Breast epithelium (tissue), 4 donors: ENCODE data around the gene CCDC196. TPM values are rescaled to one million over a fixed set of nuclear protein-coding genes. Genes with fewer than 3 reads are reported as not detected.
A peak's percentile ranks its signal among the peaks of the same experiment; 100 is the strongest.
"Not testable (repeated sequence)": the region's sequence is repeated elsewhere in the genome, so short reads cannot be mapped to it uniquely, and the experiment has no call there.

Experiments
- DNase-seq, 2 donors: peaks; one replicate each; pipeline ENCODE4 v3.0.0-alpha.2; 2019; ENCODE audit warnings: low spot score in 2 of 2
- H3K27ac ChIP-seq, 2 donors: fragments of 200-600 bp; sonication (generic) in 1 of 2; one replicate each; pipeline ENCODE4 v1.5.1; 2016 to 2019; ENCODE audit warnings: mild to moderate bottlenecking in 1 of 2
- H3K27me3 ChIP-seq, 2 donors: fragments of 200-600 bp; sonication (generic) in 1 of 2; one replicate each; pipeline versions ENCODE4 v1.5.1 to v1.6.0; 2017 to 2019; ENCODE audit warnings: control low read depth in 1 of 2, mild to moderate bottlenecking in 1 of 2
- H3K36me3 ChIP-seq: fragments of 200-600 bp; one replicate; pipeline ENCODE4 v1.5.1; 2019
- H3K4me1 ChIP-seq, 2 donors: fragments of 200-600 bp; sonication (generic); one replicate each; pipeline ENCODE4 v1.5.1; 2016 to 2019; ENCODE audit warnings: control low read depth in 1 of 2
- H3K4me3 ChIP-seq, 3 donors: fragments of 200-600 bp; sonication (generic); 1 replicate in 2 of 3; 2 replicates in 1 of 3; pipeline ENCODE4 v1.5.1; 2016 to 2019; ENCODE audit warnings: mild to moderate bottlenecking in 3 of 3, moderate library complexity in 2 of 3
- H3K9me3 ChIP-seq, 2 donors: fragments of 200-600 bp; sonication (generic) in 1 of 2; one replicate each; pipeline ENCODE4 v1.5.1; 2016 to 2019; ENCODE audit warnings: control low read depth in 1 of 2
- POLR2A ChIP-seq: fragments of 450-650 bp; IDR thresholded peaks from one replicate; pipeline ENCODE4 v1.6.1; 2016; ENCODE audit warnings: antibody characterized with exemption, mild to moderate bottlenecking, moderate library complexity
- POLR2AphosphoS5 ChIP-seq, 3 donors: sonication (generic); formaldehyde crosslinking; IDR thresholded peaks; one replicate each; pipeline ENCODE4 v1.6.1; 2017; ENCODE audit warnings: antibody characterized with exemption in 3 of 3
- intact Hi-C: fragments of 100-400 bp; cut with DNase I; formaldehyde crosslinking; loops from one replicate; pipeline ENCODE4 v1.15.1; 2023; ENCODE audit warnings: low total_unique reads
- total RNA-seq, 3 donors: library from RNA; depleted of rRNA; stranded (reverse); fragments of >200 nt; gene quantifications; one replicate each; pipeline ENCODE4 v1.1.0, GENCODE V29; 2016
- TF ChIP-seq, protein P1 (sequence below), 3 donors: fragments of 450-650 bp; IDR thresholded peaks; one replicate each; pipeline ENCODE4 v1.5.1; 2016 to 2017; ENCODE audit warnings: antibody characterized with exemption in 3 of 3, mild to moderate bottlenecking in 3 of 3, moderate library complexity in 3 of 3

Gene CCDC196
- total RNA-seq, 3 donors from 2014 or later, result not detected

- Histone ChIP-seq H3K9me3 (no peaks in the 10 kb centered on the region), H3K4me3 (no peak overlapping the region), H3K36me3 (no peaks in the 10 kb centered on the region), H3K4me1 (no peaks in the 10 kb centered on the region), H3K27ac (no peak overlapping the region), H3K27me3 (no peaks in the 10 kb centered on the region)
- no peak for DNase-seq
- TF ChIP-seq POLR2AphosphoS5 (IDR thresholded peaks at IDR 0.05), result no peak
- TF ChIP-seq, protein P1, sequence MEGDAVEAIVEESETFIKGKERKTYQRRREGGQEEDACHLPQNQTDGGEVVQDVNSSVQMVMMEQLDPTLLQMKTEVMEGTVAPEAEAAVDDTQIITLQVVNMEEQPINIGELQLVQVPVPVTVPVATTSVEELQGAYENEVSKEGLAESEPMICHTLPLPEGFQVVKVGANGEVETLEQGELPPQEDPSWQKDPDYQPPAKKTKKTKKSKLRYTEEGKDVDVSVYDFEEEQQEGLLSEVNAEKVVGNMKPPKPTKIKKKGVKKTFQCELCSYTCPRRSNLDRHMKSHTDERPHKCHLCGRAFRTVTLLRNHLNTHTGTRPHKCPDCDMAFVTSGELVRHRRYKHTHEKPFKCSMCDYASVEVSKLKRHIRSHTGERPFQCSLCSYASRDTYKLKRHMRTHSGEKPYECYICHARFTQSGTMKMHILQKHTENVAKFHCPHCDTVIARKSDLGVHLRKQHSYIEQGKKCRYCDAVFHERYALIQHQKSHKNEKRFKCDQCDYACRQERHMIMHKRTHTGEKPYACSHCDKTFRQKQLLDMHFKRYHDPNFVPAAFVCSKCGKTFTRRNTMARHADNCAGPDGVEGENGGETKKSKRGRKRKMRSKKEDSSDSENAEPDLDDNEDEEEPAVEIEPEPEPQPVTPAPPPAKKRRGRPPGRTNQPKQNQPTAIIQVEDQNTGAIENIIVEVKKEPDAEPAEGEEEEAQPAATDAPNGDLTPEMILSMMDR (IDR thresholded peaks at IDR 0.05), result no peak
- TF ChIP-seq POLR2A, result no peak
- intact Hi-C loops, result no loop called here
Observed at GRCh38 chr14:66501592-66501991, 15.4 kb downstream of the CCDC196 start.

DNA sequence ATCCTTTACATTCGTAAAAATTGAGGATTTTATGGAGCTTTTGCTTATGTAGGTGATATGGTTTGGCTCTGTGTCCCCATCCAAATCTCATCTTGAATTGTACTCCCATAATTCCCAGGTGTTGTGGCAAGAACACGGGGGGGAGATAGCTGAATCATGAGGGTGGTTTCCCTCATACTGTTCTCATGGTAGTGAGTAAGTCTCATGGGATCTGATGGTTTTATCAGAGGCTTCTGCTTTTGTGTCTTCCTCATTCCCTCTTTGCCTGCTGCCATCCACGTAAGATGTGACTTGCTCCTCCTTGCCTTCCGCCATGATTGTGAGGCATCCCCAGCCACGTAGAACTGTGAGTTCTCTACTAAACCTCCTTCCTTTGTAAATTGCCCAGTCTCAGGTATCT lies 16.7 kb downstream of the CCDC196 start:
- DNase-seq, intact Hi-C loops, H3K4me3 ChIP-seq, H3K4me1 ChIP-seq, H3K27ac ChIP-seq, H3K9me3 ChIP-seq, H3K36me3 ChIP-seq, H3K27me3 ChIP-seq: not testable (repeated sequence)

DNA sequence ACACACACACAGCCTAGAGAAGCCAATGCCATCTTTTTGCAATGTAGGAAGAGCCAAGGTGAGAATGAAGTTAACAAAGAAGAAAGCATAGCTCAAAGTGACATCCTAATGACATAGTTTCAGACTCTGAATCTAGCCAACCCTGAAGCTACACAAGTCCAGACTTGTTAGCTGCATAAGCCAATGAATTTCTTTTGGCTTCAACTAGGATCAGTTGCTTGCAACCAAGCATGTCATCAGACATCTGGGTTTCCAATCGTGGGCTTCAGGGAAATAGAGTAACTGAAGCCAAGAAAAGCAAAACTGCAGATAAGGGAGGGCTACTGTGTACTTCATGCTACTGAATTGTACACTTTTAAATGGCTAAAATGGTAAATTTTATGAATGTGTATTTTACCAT lies 17.4 kb downstream of the CCDC196 start:
- no peak overlapping the region for H3K4me3 ChIP-seq
- intact Hi-C loops, result no loop called here
- no peak for DNase-seq
- H3K27ac ChIP-seq, result no peak overlapping the region
- no peaks in the 10 kb centered on the region for H3K36me3 ChIP-seq
- no peaks in the 10 kb centered on the region for H3K4me1 ChIP-seq
- no peaks in the 10 kb centered on the region for H3K9me3 ChIP-seq
- no peaks in the 10 kb centered on the region for H3K27me3 ChIP-seq
- no peak for TF ChIP-seq POLR2AphosphoS5 (IDR thresholded peaks at IDR 0.05)
- TF ChIP-seq, protein P1 (IDR thresholded peaks at IDR 0.05), result no peak
- no peak for TF ChIP-seq POLR2A

- H3K27me3 ChIP-seq, result no peaks in the 10 kb centered on the region
- intact Hi-C loops, result no loop called here
- H3K36me3 ChIP-seq, result no peaks in the 10 kb centered on the region
- TF ChIP-seq, protein P1 (IDR thresholded peaks at IDR 0.05), result no peak
- no peak for TF ChIP-seq POLR2A
- no peak for TF ChIP-seq POLR2AphosphoS5 (IDR thresholded peaks at IDR 0.05)
- H3K4me3 ChIP-seq, result peak overlapping the region; percentile 81 to 96 (median 92)
- peaks cover 0 to 7% of the 10 kb centered on the region in 2 donors for H3K4me1 ChIP-seq
- H3K9me3 ChIP-seq, result no peaks in the 10 kb centered on the region
- H3K27ac ChIP-seq, result peak overlapping the region; percentile 88 to 93
- no peak for DNase-seq
Observed at GRCh38 chr14:66507181-66507721, 21.1 kb downstream of the CCDC196 start.

DNA sequence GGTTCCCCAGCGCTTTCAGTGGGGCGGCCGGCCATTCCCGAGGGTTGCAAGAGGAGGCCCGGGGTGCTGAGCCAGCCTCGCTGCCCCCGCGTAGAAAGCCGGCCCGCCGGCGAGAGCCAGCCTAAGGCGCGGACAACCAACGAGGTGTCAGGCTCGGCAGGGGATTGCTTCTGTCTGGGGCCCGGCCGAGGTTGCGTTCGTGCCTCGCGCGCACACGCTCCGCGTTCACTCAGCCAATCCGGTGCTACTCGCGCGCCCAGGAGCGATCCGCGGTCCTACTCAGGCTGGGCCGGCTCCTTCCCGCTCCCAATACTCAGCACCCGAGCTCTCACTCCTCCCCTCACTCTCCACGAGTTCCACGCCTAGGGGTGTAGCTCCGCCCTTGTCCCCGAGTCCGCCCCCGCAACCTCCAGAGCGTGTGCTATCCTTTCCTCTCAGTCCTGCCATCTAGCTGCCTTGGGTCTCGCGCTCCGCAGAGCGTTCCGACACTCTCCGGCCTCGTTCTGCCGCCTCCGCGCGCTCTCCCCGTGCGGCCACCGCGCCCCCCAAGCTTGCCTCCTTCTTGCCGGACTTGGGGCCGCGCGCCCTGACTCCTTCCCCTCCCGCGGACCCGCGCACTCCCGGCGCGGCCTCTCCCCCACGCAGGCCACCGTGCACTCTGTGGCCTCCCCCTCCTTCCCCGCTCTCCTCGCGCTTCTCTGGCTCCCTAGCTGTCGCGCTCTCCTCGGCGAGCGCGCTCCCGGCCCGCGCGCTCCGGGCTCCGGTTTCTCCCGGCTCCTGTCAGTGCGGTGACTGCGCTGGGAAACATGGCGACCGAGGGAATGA lies 21.8 kb downstream of the CCDC196 start, which contains the start of gene GPHN:
Gene GPHN (plus strand): TSS at position 426 of the 825 bp plus-strand sequence.
- H3K4me1 ChIP-seq, result peaks cover 0 to 7% of the 10 kb centered on the region in 2 donors
- peak; percentile 92 to 94 for DNase-seq
- TF ChIP-seq POLR2AphosphoS5 (IDR thresholded peaks at IDR 0.05), result peak; percentile 28 to 73 (median 59)
- TF ChIP-seq POLR2A, result no peak
- H3K27ac ChIP-seq, result peak within 1 kb of the TSS; percentile 88 to 93
- intact Hi-C loops, result no loop called here
- no peaks in the 10 kb centered on the region for H3K27me3 ChIP-seq
- peak within 1 kb of the TSS; percentile 81 to 96 (median 92) for H3K4me3 ChIP-seq
- no peaks in the 10 kb centered on the region for H3K9me3 ChIP-seq
- no peaks in the 10 kb centered on the region for H3K36me3 ChIP-seq

DNA sequence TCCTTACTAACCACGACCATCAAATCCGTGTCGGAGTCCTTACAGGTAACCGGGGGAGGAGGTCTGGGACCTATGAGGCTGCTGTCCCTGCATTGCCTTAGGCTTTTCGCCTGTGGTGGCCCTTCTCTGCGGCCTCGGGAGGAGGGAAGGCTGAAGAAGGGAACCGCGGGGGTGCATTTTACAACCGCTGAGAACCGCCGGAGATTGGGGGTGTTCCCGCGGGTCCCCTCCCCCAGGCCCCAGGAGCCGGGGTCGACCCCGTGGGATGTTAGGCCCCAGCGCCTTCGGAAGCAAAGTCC lies 22.3 kb downstream of the CCDC196 start:
- TF ChIP-seq POLR2AphosphoS5 (IDR thresholded peaks at IDR 0.05) (no peak), POLR2A (no peak)
- TF ChIP-seq, protein P1 (IDR thresholded peaks at IDR 0.05), result no peak
- H3K27ac ChIP-seq, result peak overlapping the region; percentile 88 to 93
- peak overlapping the region; percentile 81 to 96 (median 92) for H3K4me3 ChIP-seq
- intact Hi-C loops, result no loop called here
- no peaks in the 10 kb centered on the region for H3K27me3 ChIP-seq
- H3K4me1 ChIP-seq, result peaks cover 0 to 7% of the 10 kb centered on the region in 2 donors
- H3K9me3 ChIP-seq, result no peaks in the 10 kb centered on the region
- no peaks in the 10 kb centered on the region for H3K36me3 ChIP-seq
- DNase-seq, result no peak
